HK-2 (cell line): Measurements from ENCODE around the gene GMPPB.
A peak's percentile ranks its signal among the peaks of the same experiment; 100 is the strongest.
"Not testable (repeated sequence)": the region's sequence is repeated elsewhere in the genome, so short reads cannot be mapped to it uniquely, and the experiment has no call there.

Experiments used
- DNase-seq: peaks from one replicate; pipeline ENCODE4 v3.0.0-alpha.2; 2018; ENCODE audit not compliant: unreplicated experiment

The GMPPB gene

GRCh38 chr3:49713336-49714105 is 10.2 kb downstream of the GMPPB start:
- DNase-seq: no peak

GRCh38 chr3:49712631-49713317 is 11.0 kb downstream of the GMPPB start:
- no peak for DNase-seq

GRCh38 chr3:49712166-49712565 is 11.6 kb downstream of the GMPPB start:
- no peak for DNase-seq

GRCh38 chr3:49711489-49711888 is 12.3 kb downstream of the GMPPB start:
- DNase-seq: no peak

GRCh38 chr3:49709852-49710251 is 13.9 kb downstream of the GMPPB start:
- DNase-seq: no peak

GRCh38 chr3:49707113-49707480 is 16.7 kb downstream of the GMPPB start:
- DNase-seq: no peak

- DNase-seq: no peak
Measured at GRCh38 chr3:49706456-49707112, 17.2 kb downstream of the GMPPB start.

GRCh38 chr3:49705390-49705960 is 18.3 kb downstream of the GMPPB start:
- no peak for DNase-seq

- DNase-seq: no peak
Measured at GRCh38 chr3:49704629-49705028, 19.1 kb downstream of the GMPPB start.

GRCh38 chr3:49703956-49704355 is 19.8 kb downstream of the GMPPB start:
- no peak for DNase-seq

GRCh38 chr3:49703443-49703927 is 20.3 kb downstream of the GMPPB start:
- peak; percentile 57 for DNase-seq

GRCh38 chr3:49702672-49703071 is 21.1 kb downstream of the GMPPB start:
- no peak for DNase-seq

- no peak for DNase-seq
Measured at GRCh38 chr3:49701388-49702077, 22.2 kb downstream of the GMPPB start.

GRCh38 chr3:49700453-49701128 is 23.2 kb downstream of the GMPPB start:
- DNase-seq: no peak

GRCh38 chr3:49700014-49700413 is 23.7 kb downstream of the GMPPB start:
- DNase-seq: no peak

- DNase-seq: no peak
Measured at GRCh38 chr3:49699281-49699979, 24.3 kb downstream of the GMPPB start.

- DNase-seq: not testable (repeated sequence)
Measured at GRCh38 chr3:49695350-49696015, 28.3 kb downstream of the GMPPB start.

- DNase-seq: not testable (repeated sequence)
Measured at GRCh38 chr3:49694409-49695070, 29.2 kb downstream of the GMPPB start.

- not testable (repeated sequence) for DNase-seq
Measured at GRCh38 chr3:49691481-49691880, 32.3 kb downstream of the GMPPB start.
